GM18951 (cell line): ENCODE data around the gene EP400.
A peak's percentile ranks its signal among the peaks of the same experiment; 100 is the strongest.

Experiments used
- POLR2A ChIP-seq: IDR thresholded peaks from 4 replicates; pipeline ENCODE4 v1.6.1; 2011; ENCODE audit warnings: mild to moderate bottlenecking; ENCODE audit not compliant: insufficient read length, insufficient read depth; ENCODE audit errors: extremely low read depth
- in situ Hi-C: fragments of 300-500 bp; cut with MboI; formaldehyde crosslinking; loops from one replicate; pipeline ENCODE4 v1.12.0; 2022; ENCODE audit warnings: low sequenced_read_pairs, mixed read lengths, inconsistent platforms; ENCODE audit not compliant: unreplicated experiment

EP400 gene

DNA sequence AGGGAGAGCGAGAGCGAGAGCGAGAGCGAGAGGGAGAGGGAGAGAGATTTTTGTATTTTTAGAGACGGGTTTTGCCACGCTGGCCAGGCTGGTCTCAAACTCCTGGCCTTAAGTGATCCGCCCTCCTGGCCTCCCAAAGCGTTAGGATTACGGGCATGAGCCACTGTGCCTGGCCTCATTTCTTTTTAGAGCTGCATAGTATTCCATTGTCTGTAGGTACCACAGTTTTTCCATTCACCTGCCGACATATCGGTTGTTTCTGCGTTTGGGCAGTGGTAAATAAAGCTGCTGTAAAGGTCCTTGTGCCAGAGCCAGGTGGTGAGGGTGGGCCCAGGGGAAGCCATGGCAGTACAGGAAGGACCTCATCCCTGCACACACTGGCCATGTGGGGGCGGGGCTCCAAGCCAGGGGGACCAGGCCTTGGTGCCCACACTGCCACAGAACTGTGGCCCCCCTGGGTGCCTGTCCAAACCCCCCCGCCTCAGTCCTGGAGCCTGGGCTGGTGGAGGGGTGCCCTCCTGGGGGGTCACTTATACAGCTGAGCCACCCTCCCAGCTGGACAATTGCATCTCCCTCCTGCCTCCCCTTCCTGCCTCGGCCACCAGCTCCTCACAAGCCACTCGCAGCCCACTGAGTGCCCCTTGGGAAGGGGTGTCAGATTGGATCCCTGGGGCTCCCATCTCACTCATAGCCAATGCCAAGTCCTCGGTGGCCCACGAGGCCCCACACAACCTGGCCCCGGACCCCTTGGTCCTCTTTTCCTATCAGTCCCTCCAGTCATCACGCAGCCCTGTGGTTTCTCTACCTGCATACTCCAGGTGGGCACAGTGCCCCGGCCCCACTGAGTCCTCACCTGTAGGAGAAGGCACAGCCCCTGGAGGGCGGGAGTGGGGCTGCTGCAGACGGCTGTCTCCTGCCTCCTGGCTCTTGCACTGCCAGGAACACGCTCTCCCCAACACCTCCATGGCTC, 22.3 kb upstream of the EP400 start:
- TF ChIP-seq POLR2A = no peak
- in situ Hi-C loops = no loop called here

DNA sequence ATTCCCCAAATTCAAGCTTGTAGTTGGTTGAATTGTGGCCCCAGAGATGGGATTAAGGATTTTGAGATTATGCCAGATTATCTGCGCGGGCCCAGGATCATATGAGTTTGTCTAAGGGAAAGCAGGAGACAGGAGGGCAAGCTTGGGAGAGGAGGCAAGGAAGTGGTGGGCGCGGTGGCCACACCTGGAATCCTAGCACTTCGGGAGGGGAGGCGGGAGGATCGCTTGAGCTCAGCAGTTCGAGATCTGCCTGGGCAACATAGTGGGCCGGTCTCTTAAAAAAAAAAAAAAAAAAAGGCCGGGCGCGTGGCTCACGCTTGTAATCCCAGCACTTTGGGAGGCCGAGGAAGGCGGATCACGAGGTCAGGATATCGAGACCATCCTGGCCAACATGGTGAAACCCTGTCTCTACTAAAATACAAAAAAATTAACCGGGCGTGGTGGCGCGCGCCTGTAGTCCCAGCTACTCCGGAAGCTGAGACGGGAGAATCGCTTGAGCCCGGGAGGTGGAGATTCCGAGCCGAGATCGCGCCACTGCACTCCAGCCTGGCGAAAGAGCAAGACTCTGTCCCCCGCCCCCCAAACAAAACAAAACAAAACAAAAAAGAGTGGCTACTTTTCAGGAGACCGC, 21.5 kb upstream of the EP400 start:
- in situ Hi-C loops = no loop called here
- no peak for TF ChIP-seq POLR2A

DNA sequence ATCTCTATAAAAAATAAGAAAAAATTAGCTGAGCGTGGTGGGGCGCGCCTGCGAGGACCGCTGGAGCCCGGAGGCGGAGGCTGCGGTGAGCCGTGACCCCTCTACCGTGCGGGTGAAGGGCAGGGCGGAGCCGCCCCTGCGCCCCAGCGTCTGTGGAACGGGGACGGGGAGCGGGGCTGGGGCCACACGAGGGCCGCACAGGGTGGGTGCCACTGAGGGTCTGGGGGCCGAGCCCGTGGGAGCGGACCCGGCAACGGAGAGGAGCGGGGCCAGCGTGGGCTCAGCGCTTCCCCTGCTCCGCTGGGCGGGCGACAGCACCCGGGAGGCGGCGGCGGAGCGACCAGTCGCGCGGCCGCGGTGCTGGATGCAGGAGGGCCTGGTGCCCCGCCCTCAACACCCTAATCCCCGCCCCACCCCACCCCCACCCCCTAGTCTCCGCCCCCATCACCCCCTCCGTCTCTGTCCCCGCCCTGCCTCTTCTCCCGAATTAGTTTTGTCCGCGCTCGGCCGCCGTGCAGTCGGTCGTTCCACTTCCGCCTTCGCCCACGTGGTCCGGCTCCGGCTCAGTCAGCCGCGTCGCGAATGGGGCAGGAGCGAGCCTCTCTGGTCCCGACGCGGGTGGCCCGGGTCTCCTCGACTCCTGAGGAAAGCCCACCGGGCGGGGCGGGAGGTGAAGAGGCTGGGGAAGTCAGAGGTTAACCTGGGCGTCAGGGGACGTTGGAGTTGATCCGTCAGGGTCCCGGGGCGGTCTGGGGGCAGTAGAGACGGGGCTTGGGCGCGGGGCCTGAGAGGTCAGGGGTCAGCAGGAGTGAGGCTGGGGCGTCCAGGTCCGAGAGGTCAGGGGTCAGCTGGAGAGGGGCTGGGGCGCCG, 20.8 kb upstream of the EP400 start, which contains the start of gene PUS1:
PUS1 (plus strand) TSS at position 566 of the 870 bp plus-strand sequence. CDS start 447 bp downstream, outside the sequence.
- peak; percentile 91 for TF ChIP-seq POLR2A
- in situ Hi-C loops = no loop called here

DNA sequence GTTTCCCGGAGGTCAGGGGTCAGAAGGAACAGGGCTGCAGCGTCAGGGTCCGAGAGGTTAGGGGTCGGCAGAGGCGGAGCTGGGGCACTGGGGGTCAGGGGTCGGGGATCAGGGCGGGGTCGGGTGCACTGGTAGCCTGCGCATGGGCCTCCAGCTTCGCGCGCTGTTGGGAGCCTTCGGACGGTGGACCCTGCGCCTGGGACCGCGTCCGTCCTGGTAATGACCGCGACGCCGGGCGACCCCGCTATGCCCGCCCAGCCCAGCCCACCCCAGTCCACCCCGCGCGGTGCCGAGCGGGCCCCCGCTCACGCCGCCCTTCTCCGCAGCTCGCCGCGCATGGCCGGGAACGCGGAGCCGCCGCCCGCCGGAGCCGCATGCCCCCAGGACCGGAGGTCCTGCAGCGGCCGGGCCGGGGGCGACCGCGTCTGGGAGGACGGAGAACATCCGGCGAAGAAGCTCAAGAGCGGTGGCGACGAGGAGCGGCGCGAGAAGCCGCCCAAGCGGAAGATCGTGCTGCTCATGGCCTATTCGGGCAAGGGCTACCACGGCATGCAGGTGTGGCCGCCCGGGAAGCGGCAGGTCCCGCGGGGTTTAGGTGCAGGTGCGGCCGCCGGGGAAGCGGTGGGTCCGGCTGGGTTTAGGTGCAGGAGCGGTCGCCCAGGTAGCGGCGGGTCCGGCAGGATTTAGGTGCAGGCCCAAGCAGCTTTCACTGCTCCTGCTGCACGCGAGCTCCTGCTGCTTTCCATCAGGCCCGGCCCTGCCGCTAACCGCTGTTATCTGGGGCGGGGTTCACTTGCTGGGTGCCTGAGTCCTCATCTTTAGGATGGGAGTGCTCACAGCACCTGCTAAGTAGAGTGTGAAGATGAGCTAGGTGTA, 19.9 kb upstream of the EP400 start:
- no peak for TF ChIP-seq POLR2A
- in situ Hi-C loops = no loop called here

DNA sequence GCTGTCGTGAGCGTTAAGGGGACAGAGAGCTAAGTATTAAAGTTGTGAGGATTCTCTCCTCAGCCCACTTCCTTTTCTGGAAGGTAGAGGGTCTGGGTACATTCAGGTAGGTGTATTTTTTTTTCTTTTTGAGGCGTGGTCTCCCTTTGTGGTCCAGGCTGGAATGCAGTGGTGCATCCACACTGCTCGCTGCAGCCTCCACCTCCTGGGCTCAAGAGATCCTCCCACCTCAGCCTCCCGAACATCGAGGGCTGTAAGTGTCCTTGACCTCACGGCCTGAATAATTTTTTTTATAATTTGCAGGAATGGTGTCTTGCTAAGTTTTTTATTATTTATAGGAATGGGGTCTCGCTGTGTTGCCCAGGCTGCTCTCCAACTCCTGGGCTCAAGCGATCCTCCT, 19.2 kb upstream of the EP400 start:
- no peak for TF ChIP-seq POLR2A
- in situ Hi-C loops = no loop called here

DNA sequence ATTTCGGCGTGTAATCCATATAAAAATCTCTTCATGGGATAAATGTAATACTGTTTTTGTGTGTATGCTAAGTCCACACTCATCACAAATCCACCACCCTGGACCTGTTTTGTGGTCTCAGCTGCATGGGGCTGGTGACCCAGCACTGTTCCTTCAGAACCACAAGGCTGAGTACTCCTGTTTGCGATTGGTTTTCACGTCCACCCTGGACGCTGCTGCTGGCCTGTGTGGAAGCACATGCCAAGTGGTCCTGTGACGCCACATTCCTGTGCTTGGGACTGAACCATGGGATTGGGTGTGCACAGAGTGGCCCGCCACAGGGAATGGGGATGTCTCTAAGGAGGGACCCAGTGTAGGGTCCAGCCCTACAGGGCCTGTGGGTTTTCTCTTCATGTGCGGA, 16.4 kb upstream of the EP400 start:
- in situ Hi-C loops = no loop called here
- no peak for TF ChIP-seq POLR2A

DNA sequence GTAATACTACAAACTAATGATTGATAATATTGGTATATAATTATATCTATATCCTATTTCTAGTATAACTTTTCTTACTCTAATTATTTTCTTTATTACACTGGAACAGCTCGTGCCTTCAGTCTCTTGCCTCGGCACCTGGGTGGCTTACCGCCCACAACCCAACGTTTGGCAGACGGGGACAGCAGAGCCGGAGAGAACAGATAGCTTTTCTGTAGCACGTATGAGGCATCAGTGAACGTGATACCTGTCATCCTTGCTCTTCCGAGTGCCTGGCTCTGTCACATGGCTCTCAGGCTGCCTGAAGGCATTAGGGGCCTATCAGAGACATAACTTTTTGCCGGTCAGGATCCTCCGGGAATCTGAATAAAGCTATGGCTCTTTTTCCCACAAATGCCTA, 15.2 kb upstream of the EP400 start:
- no peak for TF ChIP-seq POLR2A
- in situ Hi-C loops = no loop called here

DNA sequence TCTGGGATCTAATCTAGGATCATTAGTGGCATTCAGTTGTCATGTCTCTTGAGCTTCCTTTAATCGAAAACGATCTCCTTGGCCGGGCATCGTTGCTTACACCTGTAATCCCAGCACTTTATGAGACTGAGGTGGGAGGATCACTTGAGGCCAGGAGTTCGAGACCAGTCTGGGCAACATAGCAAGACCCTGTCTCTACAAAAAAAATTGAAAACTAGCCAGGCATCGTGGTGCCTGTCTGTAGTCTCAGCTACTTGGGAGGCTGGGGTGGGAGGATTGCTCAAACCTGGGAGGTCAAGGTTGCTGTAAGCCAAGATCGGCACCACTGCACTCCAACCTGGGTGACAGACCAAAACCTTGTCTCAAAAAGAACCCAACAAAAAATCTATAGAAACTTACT, 11.7 kb upstream of the EP400 start:
- in situ Hi-C loops = no loop called here
- TF ChIP-seq POLR2A = no peak

DNA sequence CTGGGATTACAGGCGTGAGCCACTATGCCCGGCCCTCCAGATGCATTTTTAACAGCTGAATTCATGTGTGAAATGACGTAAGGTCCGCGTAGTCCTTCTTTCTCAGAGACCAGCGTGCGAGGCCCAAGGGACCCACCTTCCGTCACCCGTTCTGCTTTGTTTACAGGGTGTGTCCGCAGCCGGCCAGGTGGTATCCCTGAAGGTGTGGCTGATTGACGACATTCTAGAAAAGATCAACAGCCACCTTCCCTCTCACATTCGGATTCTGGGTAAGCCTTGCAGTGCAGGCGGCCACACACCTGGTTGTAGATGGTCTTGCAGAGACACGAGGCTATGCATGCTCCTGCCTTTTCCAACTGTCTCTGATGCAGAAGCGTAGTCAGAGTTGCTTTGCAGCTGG, 10.7 kb upstream of the EP400 start:
- TF ChIP-seq POLR2A = no peak
- in situ Hi-C loops = no loop called here

DNA sequence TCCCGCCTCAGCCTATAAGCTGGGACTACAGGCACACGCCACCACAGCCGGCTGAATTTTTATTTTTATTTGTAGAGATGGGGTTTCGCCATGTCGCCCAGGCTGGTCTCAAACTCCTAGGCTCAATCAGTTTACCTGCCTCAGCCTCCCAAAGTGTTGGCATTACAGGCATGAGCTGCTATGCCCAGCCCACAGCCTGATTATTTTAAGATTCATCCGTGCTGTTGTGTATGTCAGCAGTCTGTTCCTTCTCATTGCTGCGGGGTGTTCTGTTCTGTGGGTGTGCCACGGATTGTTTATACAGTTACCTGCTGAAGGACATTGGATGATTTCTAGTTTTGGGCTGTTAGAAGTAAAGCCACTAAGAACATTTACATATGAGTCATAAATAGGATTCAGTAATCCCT, 9.6 kb upstream of the EP400 start:
- no peak for TF ChIP-seq POLR2A
- in situ Hi-C loops = no loop called here

DNA sequence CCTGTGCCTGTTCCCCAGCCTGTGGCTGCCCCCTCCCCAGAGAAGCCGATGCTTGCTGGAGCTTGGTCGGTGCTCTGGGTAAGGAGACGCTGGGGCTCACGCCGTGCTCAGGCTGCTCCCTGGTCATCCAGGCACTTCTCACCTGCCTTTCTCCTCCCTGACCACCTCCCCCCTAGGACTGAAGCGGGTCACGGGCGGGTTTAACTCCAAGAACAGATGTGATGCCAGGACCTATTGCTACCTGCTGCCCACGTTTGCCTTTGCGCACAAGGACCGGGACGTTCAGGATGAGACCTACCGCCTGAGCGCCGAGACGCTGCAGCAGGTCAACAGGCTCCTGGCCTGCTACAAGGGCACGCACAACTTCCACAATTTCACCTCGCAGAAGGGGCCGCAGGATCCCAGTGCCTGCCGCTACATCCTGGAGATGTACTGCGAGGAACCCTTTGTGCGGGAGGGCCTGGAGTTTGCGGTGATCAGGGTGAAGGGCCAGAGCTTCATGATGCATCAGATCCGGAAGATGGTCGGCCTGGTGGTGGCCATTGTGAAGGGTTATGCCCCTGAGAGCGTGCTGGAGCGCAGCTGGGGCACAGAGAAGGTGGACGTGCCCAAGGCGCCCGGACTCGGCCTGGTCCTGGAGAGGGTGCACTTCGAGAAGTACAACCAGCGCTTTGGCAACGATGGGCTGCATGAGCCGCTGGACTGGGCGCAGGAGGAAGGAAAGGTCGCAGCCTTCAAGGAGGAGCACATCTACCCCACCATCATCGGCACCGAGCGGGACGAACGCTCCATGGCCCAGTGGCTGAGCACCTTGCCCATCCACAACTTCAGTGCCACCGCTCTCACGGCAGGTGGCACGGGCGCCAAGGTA, 8.4 kb upstream of the EP400 start:
- in situ Hi-C loops = no loop called here
- no peak for TF ChIP-seq POLR2A

DNA sequence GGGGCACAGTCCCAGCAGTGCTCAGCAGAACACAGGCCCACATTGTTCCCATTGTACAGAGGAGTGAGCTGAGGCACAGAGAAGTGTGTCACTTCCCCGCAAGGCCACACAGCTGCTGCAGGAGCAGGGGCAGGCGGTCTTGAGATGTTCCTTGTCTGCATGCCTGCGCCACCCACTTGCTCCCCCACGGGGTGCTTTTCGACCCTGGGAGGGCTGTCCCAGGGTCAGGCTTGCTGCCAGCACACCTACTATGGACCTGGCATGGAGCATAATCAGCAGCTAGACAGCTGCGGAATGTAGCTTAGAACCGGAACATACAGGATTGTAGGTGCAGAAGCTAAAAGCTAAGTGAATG, 7.8 kb upstream of the EP400 start:
- no peak for TF ChIP-seq POLR2A
- in situ Hi-C loops = no loop called here

DNA sequence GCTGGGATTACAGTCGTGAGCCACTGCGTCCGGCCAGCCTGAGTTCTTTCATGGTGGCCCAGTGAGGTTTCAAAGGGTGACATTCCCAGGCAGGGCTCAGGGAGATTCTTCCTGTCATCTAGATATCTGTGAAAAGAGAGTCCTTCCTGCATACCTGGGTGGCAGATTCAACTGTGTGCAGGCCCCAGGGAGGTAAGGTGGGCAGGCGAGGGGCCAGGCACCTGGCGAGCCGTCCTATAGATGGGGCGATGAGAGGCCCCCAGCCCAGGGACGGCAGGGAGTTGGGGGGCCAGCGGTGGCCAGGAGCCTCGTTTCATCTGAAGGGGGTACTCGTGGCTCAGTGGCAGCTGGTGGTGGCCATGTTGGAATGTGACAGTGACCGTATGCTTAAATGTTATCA, 7.1 kb upstream of the EP400 start:
- in situ Hi-C loops = no loop called here
- no peak for TF ChIP-seq POLR2A
